WTC11 (cell line): ENCODE measurements around the gene RHOBTB1. TPM values are rescaled to one million over a fixed set of nuclear protein-coding genes. Genes with fewer than 3 reads are reported as not detected.

Experiments
- ATAC-seq: fragments of 200-7000 bp; cut with Tn5 transposase; 2 replicates; pipeline ENCODE4 v1.10.0; 2021; ENCODE audit warnings: mild to moderate bottlenecking, moderate library complexity
- CTCF ChIA-PET: fragments of 300-600 bp; sonication (Branson Sonifier 250); formaldehyde crosslinking; loops from one replicate; lab custom pipeline; 2021; ENCODE audit warnings: antibody characterized with exemption; lab: Charles Lee
- POLR2A ChIA-PET: fragments of 350-600 bp; sonication (Branson Sonifier 250); formaldehyde crosslinking; loops from one replicate; lab custom pipeline; 2021; ENCODE audit warnings: antibody characterized with exemption; lab: Charles Lee
- DNase-seq: peaks from one replicate; pipeline ENCODE4 v3.0.0; 2021; ENCODE audit warnings: low spot score
- H3K27ac Mint-ChIP-seq: 2 replicates; pipeline ENCODE4 v1.8.0; 2021; ENCODE audit warnings: mixed read lengths
- H3K27me3 Mint-ChIP-seq: 2 replicates; pipeline ENCODE4 v1.8.0; 2021; ENCODE audit warnings: low read depth, mild to moderate bottlenecking, moderate library complexity, mixed read lengths
- H3K36me3 Mint-ChIP-seq: 2 replicates; pipeline ENCODE4 v1.8.0; 2021; ENCODE audit warnings: mixed read lengths
- H3K4me1 Mint-ChIP-seq: 2 replicates; pipeline ENCODE4 v1.8.0; 2022; ENCODE audit warnings: mixed read lengths
- H3K4me3 Mint-ChIP-seq: 2 replicates; pipeline ENCODE4 v1.8.0; 2021; ENCODE audit warnings: mild to moderate bottlenecking, moderate library complexity, mixed read lengths
- H3K9me3 Mint-ChIP-seq: 2 replicates; pipeline ENCODE4 v1.8.0; 2021; ENCODE audit warnings: mixed read lengths
- ATF1 ChIP-seq: sonication (generic); formaldehyde crosslinking; IDR thresholded peaks from 2 replicates; pipeline ENCODE4 v1.8.1; 2023; ENCODE audit warnings: mild to moderate bottlenecking, moderate library complexity, missing genetic modification reagents
- EMX1 ChIP-seq: fragments of 250-450 bp; sonication (Bioruptor Pico); IDR thresholded peaks from 2 replicates; pipeline ENCODE4 v1.8.0; 2021; ENCODE audit warnings: mild to moderate bottlenecking
- SMAD4 ChIP-seq: sonication (generic); formaldehyde crosslinking; IDR thresholded peaks from 2 replicates; pipeline ENCODE4 v1.8.0; 2022; ENCODE audit warnings: mild to moderate bottlenecking, missing genetic modification reagents
- SP1 ChIP-seq: sonication (generic); formaldehyde crosslinking; conservative IDR thresholded peaks from 2 replicates; pipeline ENCODE4 v1.8.1; 2022; ENCODE audit warnings: missing genetic modification reagents
- total RNA-seq: library from RNA; stranded (reverse); gene quantifications from 3 replicates; pipeline ENCODE4 v1.2.3, GENCODE V29; 2021
- TF ChIP-seq, protein P1 (sequence below): sonication (generic); formaldehyde crosslinking; IDR thresholded peaks from 2 replicates; pipeline ENCODE4 v1.8.1; 2022; ENCODE audit warnings: low read depth, mild to moderate bottlenecking, moderate library complexity, missing genetic modification reagents, borderline replicate concordance
- TF ChIP-seq, protein P2 (sequence below): sonication (generic); formaldehyde crosslinking; IDR thresholded peaks from 2 replicates; pipeline ENCODE4 v1.8.1; 2022; ENCODE audit warnings: low read depth, missing genetic modification reagents, borderline replicate concordance
- TF ChIP-seq, protein P3 (sequence below): sonication (generic); formaldehyde crosslinking; IDR thresholded peaks from 2 replicates; pipeline ENCODE4 v1.8.0; 2022; ENCODE audit warnings: mild to moderate bottlenecking, missing genetic modification reagents
- TF ChIP-seq, protein P4 (sequence below): sonication (generic); formaldehyde crosslinking; conservative IDR thresholded peaks from 2 replicates; pipeline ENCODE4 v1.8.1; 2023; ENCODE audit warnings: mild to moderate bottlenecking, low read depth, missing genetic modification reagents, moderate library complexity
- TF ChIP-seq, protein P5 (sequence below): sonication (generic); formaldehyde crosslinking; IDR thresholded peaks from 2 replicates; pipeline ENCODE4 v1.8.0; 2022; ENCODE audit warnings: missing genetic modification reagents
- TF ChIP-seq, protein P6 (sequence below): sonication (generic); formaldehyde crosslinking; IDR thresholded peaks from 2 replicates; pipeline ENCODE4 v1.8.1; 2023; ENCODE audit warnings: mild to moderate bottlenecking, moderate library complexity, missing genetic modification reagents

The RHOBTB1 gene
- total RNA-seq, 1 experiment from 2014 or later, result 6.9 TPM

- Mint-ChIP-seq H3K27ac (no peak overlapping the region), H3K27me3 (peaks cover 8% of the 10 kb centered on the region), H3K9me3 (no peaks in the 10 kb centered on the region), H3K36me3 (no peaks in the 10 kb centered on the region), H3K4me1 (peaks cover 13% of the 10 kb centered on the region), H3K4me3 (no peak overlapping the region)
- TF ChIP-seq ATF1 (no peak), SP1 (CRISPR knock-in tag) (no peak), SMAD4 (CRISPR knock-in tag) (no peak), EMX1 (CRISPR knock-in tag) (no peak)
- TF ChIP-seq, protein P1, sequence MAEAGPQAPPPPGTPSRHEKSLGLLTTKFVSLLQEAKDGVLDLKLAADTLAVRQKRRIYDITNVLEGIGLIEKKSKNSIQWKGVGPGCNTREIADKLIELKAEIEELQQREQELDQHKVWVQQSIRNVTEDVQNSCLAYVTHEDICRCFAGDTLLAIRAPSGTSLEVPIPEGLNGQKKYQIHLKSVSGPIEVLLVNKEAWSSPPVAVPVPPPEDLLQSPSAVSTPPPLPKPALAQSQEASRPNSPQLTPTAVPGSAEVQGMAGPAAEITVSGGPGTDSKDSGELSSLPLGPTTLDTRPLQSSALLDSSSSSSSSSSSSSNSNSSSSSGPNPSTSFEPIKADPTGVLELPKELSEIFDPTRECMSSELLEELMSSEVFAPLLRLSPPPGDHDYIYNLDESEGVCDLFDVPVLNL (CRISPR knock-in tag), result no peak
- TF ChIP-seq, protein P2, sequence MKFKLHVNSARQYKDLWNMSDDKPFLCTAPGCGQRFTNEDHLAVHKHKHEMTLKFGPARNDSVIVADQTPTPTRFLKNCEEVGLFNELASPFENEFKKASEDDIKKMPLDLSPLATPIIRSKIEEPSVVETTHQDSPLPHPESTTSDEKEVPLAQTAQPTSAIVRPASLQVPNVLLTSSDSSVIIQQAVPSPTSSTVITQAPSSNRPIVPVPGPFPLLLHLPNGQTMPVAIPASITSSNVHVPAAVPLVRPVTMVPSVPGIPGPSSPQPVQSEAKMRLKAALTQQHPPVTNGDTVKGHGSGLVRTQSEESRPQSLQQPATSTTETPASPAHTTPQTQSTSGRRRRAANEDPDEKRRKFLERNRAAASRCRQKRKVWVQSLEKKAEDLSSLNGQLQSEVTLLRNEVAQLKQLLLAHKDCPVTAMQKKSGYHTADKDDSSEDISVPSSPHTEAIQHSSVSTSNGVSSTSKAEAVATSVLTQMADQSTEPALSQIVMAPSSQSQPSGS (CRISPR knock-in tag), result no peak
- TF ChIP-seq, protein P3, sequence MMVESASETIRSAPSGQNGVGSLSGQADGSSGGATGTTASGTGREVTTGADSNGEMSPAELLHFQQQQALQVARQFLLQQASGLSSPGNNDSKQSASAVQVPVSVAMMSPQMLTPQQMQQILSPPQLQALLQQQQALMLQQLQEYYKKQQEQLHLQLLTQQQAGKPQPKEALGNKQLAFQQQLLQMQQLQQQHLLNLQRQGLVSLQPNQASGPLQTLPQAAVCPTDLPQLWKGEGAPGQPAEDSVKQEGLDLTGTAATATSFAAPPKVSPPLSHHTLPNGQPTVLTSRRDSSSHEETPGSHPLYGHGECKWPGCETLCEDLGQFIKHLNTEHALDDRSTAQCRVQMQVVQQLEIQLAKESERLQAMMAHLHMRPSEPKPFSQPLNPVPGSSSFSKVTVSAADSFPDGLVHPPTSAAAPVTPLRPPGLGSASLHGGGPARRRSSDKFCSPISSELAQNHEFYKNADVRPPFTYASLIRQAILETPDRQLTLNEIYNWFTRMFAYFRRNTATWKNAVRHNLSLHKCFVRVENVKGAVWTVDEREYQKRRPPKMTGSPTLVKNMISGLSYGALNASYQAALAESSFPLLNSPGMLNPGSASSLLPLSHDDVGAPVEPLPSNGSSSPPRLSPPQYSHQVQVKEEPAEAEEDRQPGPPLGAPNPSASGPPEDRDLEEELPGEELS (CRISPR knock-in tag), result no peak
- TF ChIP-seq, protein P4, sequence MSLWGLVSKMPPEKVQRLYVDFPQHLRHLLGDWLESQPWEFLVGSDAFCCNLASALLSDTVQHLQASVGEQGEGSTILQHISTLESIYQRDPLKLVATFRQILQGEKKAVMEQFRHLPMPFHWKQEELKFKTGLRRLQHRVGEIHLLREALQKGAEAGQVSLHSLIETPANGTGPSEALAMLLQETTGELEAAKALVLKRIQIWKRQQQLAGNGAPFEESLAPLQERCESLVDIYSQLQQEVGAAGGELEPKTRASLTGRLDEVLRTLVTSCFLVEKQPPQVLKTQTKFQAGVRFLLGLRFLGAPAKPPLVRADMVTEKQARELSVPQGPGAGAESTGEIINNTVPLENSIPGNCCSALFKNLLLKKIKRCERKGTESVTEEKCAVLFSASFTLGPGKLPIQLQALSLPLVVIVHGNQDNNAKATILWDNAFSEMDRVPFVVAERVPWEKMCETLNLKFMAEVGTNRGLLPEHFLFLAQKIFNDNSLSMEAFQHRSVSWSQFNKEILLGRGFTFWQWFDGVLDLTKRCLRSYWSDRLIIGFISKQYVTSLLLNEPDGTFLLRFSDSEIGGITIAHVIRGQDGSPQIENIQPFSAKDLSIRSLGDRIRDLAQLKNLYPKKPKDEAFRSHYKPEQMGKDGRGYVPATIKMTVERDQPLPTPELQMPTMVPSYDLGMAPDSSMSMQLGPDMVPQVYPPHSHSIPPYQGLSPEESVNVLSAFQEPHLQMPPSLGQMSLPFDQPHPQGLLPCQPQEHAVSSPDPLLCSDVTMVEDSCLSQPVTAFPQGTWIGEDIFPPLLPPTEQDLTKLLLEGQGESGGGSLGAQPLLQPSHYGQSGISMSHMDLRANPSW (CRISPR knock-in tag), result no peak
- TF ChIP-seq, protein P5, sequence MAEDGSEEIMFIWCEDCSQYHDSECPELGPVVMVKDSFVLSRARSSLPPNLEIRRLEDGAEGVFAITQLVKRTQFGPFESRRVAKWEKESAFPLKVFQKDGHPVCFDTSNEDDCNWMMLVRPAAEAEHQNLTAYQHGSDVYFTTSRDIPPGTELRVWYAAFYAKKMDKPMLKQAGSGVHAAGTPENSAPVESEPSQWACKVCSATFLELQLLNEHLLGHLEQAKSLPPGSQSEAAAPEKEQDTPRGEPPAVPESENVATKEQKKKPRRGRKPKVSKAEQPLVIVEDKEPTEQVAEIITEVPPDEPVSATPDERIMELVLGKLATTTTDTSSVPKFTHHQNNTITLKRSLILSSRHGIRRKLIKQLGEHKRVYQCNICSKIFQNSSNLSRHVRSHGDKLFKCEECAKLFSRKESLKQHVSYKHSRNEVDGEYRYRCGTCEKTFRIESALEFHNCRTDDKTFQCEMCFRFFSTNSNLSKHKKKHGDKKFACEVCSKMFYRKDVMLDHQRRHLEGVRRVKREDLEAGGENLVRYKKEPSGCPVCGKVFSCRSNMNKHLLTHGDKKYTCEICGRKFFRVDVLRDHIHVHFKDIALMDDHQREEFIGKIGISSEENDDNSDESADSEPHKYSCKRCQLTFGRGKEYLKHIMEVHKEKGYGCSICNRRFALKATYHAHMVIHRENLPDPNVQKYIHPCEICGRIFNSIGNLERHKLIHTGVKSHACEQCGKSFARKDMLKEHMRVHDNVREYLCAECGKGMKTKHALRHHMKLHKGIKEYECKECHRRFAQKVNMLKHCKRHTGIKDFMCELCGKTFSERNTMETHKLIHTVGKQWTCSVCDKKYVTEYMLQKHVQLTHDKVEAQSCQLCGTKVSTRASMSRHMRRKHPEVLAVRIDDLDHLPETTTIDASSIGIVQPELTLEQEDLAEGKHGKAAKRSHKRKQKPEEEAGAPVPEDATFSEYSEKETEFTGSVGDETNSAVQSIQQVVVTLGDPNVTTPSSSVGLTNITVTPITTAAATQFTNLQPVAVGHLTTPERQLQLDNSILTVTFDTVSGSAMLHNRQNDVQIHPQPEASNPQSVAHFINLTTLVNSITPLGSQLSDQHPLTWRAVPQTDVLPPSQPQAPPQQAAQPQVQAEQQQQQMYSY (CRISPR knock-in tag), result no peak
- TF ChIP-seq, protein P6, sequence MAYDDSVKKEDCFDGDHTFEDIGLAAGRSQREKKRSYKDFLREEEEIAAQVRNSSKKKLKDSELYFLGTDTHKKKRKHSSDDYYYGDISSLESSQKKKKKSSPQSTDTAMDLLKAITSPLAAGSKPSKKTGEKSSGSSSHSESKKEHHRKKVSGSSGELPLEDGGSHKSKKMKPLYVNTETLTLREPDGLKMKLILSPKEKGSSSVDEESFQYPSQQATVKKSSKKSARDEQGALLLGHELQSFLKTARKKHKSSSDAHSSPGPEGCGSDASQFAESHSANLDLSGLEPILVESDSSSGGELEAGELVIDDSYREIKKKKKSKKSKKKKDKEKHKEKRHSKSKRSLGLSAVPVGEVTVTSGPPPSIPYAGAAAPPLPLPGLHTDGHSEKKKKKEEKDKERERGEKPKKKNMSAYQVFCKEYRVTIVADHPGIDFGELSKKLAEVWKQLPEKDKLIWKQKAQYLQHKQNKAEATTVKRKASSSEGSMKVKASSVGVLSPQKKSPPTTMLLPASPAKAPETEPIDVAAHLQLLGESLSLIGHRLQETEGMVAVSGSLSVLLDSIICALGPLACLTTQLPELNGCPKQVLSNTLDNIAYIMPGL, result no peak
- POLR2A ChIA-PET, result no interaction called here
- ATAC-seq, result no peak
- no peak for DNase-seq
- CTCF ChIA-PET, result no interaction called here
These were observed 3.5 kb downstream of the RHOBTB1 start for GRCh38 chr10:60940446-60940845.
